Epithelial cell of proximal tubule (primary cell): ENCODE measurements around the gene SGCA. TPM values are rescaled to one million over a fixed set of nuclear protein-coding genes. Genes with fewer than 3 reads are reported as not detected.

Experiments
- DNase-seq: peaks from one replicate; pipeline ENCODE4 v3.0.0-alpha.2; 2011; ENCODE audit warnings: low read depth
- H3K4me3 ChIP-seq: 2 replicates; pipeline ENCODE4 v1.5.1; 2011; ENCODE audit warnings: low read depth, mild to moderate bottlenecking, low read length
- CTCF ChIP-seq: conservative IDR thresholded peaks from 2 replicates; pipeline ENCODE4 v1.5.1; 2012; ENCODE audit warnings: low read depth, mild to moderate bottlenecking, low read length
- total RNA-seq: library from RNA; depleted of rRNA; stranded (reverse); fragments of >200 nt; gene quantifications from 2 replicates; pipeline ENCODE4 v1.2.3, GENCODE V29; 2015

The SGCA gene
- total RNA-seq, 1 donor from 2014 or later = 0.69 TPM

- no peak overlapping the region for H3K4me3 ChIP-seq
- TF ChIP-seq CTCF = no peak
- no peak for DNase-seq
Observed at GRCh38 chr17:50143461-50144176, 22.2 kb upstream of the SGCA start.

- no peak for TF ChIP-seq CTCF
- DNase-seq = no peak
- no peak overlapping the region for H3K4me3 ChIP-seq
Observed at GRCh38 chr17:50144355-50144754, 21.4 kb upstream of the SGCA start.

GRCh38 chr17:50144845-50145531 is 20.8 kb upstream of the SGCA start:
- no peak for TF ChIP-seq CTCF
- no peak for DNase-seq
- H3K4me3 ChIP-seq = no peak overlapping the region

GRCh38 chr17:50145532-50146229 is 20.1 kb upstream of the SGCA start:
- H3K4me3 ChIP-seq = no peak overlapping the region
- no peak for TF ChIP-seq CTCF
- DNase-seq = no peak

GRCh38 chr17:50146230-50146926 is 19.4 kb upstream of the SGCA start:
- TF ChIP-seq CTCF = no peak
- DNase-seq = no peak
- H3K4me3 ChIP-seq = peak overlapping the region; percentile 82

- no peak for DNase-seq
- H3K4me3 ChIP-seq = peak overlapping the region; percentile 82
- TF ChIP-seq CTCF = no peak
Observed at GRCh38 chr17:50146927-50147665, 18.7 kb upstream of the SGCA start.
